Stimulated activated CD8-positive, alpha-beta memory T cell treated with anti-CD3 and anti-CD28 coated beads, Interleukin-7, amount 100 ng/mL, for 48 hours (primary cell): ENCODE measurements around the gene PPP2R5C.
"Not testable (repeated sequence)": the region's sequence is repeated elsewhere in the genome, so short reads cannot be mapped to it uniquely, and the experiment has no call there.

Experiments
- DNase-seq, 2 donors: peaks; one replicate each; pipeline ENCODE4 v3.0.0-alpha.2; 2020; ENCODE audit warnings: low read depth in 1 of 2; ENCODE audit errors: extremely low read depth in 1 of 2

Gene PPP2R5C

DNA sequence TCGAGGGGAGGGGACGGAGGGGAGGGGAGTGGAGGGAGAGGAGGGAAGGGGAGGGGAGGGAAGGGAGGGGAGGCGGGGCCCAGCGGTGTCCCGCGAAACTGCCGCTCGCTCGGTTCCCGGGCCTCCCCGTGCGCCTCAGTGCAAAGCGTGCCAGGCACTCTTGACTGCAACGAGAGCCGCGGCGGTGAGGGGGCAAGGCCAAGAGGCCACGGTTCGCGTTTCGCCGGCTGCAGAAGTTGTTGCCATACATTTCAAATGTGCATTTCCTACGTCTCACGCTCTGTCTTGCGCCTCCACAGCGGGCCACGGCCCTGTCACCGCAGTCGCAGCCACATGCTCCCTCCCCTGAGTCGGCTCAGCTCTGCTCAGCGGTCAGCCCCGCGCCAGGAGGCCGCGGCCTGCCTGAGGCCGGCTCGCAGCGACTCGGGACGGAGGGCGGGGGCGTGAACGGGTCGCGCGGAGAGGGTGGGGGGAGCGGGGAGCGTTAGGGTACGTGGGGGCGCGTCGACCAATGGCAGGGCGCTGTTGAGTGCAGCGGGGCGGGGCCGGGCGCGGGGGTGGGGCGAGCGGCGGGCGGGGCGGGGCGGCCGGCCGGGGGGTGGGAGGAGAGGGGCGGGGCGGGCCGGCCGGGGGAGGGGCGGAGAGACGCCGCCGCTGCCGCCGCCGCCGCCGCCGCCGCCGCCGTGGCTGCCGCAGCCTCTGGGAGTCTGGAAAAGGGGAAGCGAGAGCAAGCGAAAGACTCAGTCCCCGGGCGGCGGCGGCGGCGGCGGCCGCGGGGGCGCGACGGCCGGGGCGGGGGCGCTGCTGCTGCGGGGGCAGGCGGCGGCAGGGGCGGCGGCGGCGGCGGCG, at the start of gene PPP2R5C:
Gene PPP2R5C (plus strand): TSS at position 678 of the 849 bp plus-strand sequence. CDS start 185 bp downstream, outside the sequence.
- peak; percentile 66 to 83 for DNase-seq

DNA sequence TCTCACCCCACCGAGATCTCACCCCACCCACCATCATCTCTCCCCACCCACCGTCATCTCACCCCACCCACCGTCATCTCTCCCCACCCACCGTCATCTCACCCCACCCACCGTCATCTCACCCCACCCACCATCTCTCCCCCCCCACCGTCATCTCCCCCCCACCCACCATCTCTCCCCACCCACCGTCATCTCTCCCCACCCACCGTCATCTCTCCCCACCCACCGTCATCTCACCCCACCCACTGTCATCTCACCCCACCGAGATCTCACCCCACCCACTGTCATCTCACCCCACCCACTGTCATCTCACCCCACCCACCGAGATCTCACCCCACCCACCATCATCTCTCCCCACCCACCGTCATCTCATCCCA, 49.7 kb upstream of the PPP2R5C start:
- DNase-seq = not testable (repeated sequence)

DNA sequence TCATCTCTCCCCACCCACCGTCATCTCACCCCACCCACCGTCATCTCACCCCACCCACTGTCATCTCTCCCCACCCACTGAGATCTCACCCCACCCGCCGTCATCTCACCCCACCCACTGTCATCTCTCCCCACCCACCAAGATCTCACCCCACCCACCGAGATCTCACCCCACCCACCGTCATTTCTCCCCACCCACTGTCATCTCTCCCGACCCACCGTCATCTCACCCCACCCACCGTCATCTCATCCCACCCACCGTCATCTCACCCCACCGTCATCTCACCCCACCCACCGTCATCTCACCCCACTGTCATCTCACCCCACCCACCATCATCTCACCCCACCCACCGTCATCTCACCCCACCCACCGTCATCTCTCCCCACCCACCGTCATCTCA, 49.2 kb upstream of the PPP2R5C start:
- not testable (repeated sequence) for DNase-seq

DNA sequence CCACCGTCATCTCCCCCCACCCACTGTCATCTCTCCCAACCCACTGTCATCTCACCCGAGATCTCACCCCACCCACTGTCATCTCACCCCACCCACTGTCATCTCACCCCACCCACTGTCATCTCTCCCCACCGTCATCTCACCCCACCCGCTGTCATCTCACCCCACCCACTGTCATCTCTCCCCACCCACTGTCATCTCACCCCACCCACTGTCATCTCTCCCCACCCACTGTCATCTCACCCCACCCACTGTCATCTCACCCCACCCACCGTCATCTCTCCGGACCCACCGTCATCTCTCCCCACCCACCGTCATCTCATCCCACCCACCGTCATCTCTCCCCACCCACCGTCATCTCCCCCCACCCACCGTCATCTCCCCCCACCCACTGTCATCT, 48.4 kb upstream of the PPP2R5C start:
- not testable (repeated sequence) for DNase-seq

DNA sequence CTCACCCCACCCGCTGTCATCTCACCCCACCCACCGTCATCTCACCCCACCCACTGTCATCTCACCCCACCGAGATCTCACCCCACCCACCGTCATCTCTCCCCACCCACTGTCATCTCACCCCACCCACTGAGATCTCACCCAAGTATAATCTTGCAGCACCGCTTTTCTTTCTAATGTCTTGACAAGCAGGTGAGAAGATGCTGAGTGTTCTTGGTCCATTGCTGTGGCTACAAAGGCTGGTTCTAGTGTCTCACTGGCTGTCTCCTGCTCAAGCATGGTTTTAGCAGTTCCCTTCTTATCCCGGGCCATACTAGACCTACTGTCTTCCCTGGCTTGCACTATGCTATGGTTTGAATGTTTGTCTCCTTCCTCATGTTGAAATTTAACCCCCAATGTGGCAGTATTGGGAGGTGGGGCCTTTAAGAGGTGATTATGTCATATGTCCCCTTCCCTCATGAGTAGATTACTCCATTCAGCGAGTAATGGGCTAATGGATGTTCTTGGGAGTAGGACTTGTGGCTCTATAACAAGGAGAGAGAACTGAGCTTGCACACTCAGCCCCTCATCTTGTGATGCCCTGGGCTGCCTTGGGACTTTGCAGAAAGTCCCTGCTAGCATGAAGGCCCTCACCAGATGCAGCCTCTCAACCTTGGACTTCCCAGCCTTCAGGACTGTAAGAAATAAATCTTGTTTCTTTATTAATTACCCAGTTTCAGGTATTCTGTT, 47.7 kb upstream of the PPP2R5C start:
- DNase-seq = no peak

DNA sequence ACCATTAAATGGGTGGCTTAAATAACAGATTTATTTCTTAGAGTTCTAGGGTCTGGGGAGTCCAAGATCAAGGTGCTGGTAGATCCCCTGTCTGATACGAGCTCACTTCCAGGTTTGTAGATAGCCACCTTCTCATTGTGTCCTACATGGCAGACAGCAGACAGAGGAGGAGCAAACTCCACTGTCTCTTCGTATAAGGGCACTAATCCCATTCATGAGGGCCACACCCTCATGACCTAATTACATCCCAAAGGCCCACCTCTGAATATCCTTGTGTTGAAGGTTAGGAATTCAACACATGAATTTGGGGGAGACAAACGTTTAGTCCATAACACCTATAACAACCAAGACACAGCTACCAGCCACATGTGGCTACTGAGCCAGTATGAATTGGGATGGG, 47.1 kb upstream of the PPP2R5C start:
- no peak for DNase-seq

DNA sequence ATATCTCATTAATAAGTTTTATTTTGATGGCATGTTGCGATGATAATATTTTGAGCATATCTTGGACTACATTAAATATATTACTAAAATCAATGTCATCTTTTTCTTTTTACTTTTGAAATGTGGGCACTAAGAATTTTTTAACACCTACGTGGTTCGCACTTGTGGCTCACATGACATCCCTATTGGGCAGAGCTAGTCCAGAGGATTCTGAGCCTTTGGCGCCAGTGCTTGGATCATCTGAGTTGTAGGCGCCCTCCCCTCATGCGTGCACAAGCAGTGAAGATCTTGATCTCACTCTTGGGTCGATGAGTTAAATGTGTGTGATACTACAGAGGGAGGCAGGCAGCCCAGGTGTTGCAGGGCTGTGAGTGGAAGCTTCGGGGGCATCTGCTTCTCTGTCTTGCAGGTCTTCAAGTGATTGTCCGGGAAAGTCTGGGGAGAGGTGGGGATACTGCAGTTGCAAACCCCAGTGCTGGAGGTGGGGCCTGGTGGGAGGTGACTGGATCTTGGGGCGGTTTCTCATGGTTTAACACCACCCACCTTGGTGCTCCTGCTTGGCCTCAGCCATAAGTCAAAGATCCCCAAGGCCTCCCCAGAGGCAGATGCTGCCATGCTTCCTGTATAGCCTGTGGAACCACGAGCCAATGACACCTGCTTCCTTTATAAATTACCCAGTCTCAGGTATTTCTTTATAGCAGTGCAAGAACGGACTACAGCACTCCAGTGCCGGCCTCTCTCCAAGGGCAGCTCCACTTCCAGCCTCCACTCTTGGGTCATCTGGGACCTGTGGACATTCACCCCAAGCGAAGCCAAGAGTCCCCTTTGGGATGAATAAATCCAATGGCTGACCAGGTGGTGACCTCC, 46.1 kb upstream of the PPP2R5C start:
- no peak for DNase-seq

DNA sequence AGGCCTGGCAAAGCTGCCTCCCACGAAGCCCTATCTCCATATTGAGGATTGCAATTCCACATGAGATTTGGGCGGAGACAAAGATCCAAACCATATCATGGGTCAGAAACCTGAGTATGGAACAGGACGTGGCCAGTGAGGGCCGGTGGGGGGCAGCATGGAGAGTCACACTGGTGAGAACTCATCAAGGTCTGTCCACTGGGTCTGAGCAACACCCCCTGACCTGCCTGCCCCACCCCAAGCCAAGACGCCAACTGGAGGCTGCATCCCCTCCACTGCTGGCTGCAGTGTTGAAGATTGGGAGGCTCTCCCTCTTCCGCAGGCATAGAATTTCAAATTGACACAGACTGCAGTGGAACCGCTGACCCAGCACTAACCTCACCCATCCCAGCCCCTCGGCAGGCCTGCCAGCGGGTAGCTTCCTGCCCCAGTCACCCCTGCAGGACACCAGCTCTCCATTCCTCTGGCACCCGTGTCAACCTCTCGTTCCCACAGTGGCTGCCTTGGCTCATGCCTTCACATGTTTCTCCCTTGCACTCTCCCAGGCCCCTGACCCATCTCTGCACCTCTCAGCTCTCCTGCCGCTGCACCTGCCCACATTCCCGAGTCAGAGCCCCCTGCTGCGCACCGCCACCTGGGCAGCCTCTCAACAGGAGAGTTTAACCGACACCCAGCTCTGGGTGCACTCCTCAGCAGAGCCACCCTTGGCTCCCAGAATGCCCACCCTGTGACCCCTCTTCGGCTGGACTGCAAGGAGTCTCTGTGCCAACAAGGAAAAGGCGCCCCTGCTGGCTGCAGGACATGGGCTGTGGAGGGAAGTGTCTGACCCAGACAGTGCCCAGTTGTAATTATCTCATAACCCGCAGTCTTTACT, 45.2 kb upstream of the PPP2R5C start:
- no peak for DNase-seq

DNA sequence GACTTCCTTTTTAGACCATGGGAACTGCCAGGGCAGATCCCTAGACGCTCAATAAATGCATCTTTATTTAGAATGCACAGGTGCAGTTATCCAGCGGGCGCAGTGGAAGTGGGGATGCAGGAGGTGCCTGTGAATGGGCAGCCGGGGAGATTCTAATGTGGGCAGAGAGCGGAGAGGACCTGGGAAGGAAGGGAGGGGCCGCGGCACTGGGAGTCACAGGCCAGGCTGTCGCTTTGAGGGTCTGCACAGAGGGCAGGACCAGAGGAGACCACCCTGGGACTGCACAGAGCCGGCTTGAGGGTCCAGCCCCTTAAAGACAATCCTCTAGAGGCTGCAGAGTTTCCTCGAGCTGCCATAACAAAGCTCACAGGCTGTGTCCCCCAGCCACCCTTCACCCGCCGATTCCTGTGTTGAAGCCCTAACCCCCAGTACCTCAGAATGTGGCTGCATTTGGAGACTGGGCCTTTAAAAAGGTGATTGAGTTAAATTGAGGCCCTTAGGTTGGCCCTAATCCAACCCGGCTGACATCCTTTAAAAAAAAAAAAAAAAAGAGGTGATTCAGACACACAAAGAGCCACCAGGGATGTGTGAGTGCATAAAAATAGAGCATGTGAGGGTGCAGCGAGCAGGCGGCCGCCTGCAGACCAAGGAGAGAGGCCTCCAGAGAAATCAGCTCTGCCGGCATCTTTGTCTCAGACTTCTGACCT, 44.4 kb upstream of the PPP2R5C start:
- DNase-seq = no peak

DNA sequence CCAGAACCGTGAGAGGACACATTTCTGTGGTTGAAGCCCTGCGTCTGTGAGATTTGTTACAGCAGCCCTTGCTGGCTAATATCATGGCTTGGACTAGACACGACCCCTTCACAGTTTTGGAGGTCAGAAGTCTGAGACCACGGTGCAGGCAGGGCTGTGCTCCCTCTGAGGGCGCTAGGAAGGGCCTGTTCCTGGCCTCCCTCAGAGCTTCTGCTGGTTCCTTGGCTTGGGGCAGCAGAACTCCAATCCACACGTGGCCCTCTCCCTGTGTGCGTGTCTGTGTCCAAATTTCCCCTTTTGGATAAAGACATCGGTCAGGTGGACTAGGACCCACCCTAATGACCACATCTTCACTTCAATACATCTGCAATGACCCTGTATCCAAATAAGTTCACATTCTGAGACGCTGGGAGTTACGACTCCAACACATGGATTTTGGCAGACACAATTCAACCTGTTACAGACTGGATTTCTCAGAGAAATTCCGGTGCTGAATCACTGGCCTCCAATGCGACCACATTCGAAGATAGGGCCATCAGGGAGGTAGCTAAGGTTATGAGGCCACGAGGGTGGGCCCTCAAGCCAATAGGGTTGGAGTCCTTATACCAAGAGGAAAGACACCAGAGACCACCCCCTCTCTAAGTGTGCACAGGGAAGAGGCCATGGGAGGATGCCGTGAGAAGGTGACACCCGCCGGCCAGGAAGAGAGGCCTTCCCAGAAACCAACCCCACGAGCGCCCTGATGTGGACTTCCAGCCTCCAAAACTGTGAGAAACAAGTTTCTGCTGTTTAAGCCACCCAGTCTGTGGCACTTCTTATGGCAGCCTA, 43.6 kb upstream of the PPP2R5C start:
- no peak for DNase-seq

DNA sequence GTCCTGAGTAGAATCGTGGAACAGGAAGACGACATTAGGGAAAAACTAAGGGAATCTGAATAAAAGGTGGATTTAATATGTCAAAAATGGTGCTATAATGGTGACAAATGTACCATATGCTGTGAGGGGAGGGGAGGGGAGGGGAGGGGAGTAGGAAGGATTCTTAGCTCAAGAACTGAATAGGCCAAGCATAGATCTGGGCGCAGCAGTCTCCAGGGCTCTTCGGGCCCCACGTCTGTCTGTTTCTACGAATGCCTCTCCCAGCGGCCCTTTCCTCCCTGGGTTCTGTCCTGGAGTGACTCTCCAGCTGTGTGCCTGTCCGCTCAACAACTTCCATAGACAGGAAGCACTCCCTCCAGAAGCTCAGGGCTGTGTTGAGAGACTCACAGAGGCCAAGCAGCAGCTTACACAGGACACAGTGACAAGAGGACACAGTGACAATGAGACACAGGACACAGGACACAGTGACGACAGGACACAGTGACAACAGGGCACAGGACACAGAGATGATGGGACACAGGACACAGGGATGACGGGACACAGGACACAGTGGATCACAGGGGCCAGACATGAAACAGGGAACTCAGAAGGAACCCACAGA, 42.4 kb upstream of the PPP2R5C start:
- DNase-seq = no peak

DNA sequence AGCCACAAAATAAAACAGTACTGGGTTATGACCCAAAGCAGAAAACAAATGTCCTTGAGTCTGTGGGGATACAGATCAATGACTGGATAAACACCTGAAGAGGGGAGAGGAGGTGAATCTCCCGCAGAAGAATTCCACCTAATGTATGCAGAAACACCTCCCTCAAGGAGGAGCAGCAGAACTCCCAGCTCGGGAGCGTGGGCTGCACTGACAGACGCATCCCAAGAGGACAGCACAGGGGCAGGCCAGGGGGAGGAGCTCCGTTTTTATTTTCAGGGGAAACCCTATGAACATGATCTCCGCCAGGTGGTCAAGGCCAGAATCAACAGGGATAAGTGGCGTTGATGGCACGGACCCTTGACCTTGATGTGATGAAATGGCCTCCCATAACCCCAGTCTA, 41.8 kb upstream of the PPP2R5C start:
- DNase-seq = no peak

DNA sequence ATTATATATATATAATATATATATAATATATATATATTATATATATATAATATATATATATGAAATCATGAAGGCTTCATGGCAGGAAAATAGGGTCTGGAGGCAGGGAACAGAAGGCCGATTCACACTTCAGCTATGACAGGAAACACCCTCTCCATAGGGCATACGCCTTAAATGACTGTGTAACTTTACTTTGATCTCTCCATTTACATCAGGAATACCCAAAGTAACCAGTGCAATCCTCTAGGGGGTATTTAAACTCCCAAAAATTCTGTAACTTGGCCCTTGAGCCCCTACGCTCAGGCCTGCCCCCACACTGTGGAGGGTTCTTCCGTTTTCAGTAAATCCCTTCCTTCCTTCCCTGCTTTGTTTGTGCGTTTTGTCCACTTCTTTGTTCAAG, 40.4 kb upstream of the PPP2R5C start:
- no peak for DNase-seq

DNA sequence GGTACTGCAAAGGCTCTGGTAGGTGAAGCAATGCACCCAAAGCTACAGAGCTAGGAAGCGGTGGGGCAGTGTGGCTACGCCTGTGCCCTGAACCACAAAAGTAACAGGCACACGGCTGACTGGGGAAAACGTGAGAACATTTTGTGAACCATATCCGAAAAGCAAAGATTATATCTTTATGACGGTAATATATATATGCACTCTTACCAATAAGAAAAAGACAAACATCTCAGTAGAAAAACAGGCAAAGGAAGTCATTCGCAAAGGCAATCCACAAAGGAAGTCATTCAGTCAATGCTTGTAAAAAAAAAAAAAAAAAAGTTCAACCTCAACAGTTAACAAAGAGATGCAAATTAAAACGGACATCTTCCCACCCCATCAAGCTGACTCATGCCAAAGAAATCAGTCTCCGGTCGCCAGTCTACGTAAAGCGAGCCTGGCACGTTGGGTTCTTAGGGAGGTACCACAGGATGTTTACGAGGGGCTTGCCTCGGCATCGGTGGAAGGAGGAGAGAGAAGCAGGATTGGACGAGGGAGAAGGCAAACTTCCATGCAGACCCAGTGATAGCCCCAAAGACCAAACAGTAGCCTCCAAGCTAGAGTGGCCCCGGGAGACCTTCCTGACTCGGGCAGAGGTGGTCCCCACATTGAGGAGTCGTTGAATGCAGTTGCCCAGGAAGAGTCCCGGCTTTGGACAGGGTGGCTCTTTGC, 39.4 kb upstream of the PPP2R5C start:
- peak in 1 of 2 donors; percentile 68 for DNase-seq

DNA sequence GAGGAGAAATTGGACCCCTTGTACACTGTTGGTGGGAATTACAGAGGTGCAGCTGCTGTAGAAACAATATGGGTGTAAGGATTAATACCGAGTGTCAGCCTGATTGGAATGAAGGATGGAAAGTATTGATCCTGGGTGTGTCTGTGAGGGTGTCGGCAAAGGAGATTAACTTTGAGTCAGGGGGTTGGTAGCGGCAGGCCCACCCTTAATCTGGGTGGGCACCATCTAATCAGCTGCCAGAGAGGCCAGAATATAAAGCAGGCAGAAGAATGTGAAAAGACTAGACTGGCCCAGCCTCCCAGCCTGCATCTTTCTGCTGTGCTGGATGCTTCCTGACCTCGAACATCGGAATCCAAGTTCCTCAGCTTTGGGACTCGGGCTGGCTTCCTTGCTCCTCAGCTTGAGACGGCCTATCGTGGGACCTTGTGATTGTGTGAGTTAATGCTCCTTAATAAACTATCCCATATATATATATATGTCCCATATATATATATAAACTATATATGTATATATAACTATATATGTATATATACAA, 38.4 kb upstream of the PPP2R5C start:
- no peak for DNase-seq

DNA sequence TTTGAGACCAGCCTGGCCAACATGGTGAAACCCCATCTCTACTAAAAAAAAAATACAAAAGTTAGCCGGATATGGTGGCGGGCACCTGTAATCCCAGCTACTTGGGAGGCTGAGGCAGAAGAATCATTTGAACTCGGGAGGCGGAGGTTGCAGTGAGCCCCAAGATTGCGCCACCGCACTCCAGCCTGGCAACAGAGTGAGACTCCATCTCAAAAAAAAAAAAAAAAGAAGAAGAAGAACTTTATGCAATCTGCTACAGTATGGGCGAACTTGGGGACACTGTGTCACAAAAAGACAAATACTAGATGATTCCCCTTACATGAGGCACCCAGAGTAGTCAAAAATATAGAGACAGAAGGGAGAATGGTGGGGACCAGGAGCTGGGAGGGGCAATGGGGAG, 35.9 kb upstream of the PPP2R5C start:
- DNase-seq = not testable (repeated sequence)

DNA sequence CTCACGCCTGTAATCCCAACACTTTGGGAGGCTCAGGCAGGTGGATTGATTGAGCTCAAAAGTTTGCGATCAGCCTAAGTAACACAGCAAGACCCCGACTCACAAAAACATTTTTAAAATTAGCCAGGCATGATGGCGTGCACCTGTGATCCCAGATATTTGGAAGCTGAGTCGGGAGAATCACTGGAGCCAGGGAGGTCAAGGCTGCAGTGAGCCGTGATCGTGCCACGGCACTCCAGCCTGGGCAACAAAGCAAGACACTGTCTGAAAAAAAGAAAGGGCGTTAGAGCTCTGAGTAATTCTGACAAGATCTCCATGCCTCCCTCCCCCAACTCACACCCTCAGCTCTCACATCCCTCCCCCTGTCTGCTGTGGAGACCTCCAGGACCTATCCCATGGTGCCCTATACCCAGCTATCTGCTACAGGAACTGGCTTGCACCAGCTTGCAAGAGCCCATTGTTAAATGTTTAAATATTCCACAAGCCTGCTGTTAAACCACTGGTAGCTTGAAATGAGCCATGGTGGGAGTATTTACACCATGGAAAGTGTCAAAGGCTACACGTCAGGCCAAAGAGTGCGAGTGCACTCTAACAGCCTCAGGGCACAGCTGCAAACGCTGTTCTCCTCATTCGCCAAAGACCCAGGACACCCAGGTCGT, 35.1 kb upstream of the PPP2R5C start:
- DNase-seq = no peak
